K562 (cell line): ENCODE measurements around the gene FADS6. TPM values are rescaled to one million over a fixed set of nuclear protein-coding genes. Genes with fewer than 3 reads are reported as not detected.

Experiments
- ATAC-seq: fragments of 200-7000 bp; cut with Tn5 transposase; 3 replicates; pipeline ENCODE4 v1.9.1; 2020; ENCODE audit warnings: moderate library complexity
- BruUV-seq: library from RNA; stranded (reverse); fragments of 400-500 nt; replicated peaks from 2 replicates; lab custom pipeline; 2021; lab: Mats Ljungman, UMichigan
- CTCF ChIA-PET: fragments of 300-600 bp; formaldehyde crosslinking; extraction: SDS; loops from one replicate; lab custom pipeline; 2021; ENCODE audit warnings: low intra/inter-chr PET ratio; lab: Yijun Ruan, JAX
- POLR2A ChIA-PET: fragments of 300-600, 350-650 bp; sonication (Branson Sonifier 250); formaldehyde crosslinking; extraction: SDS; loops from one replicate; lab custom pipeline; 2021; ENCODE audit warnings: antibody characterized with exemption, inconsistent platforms; lab: Yijun Ruan, JAX
- DNase-seq, 4 experiments: peaks; one replicate each; pipeline versions ENCODE4 v3.0.0 to v3.0.0-alpha.2; 2011 to 2018; ENCODE audit warnings: low spot score in 3 of 4, mixed read lengths in 3 of 4; ENCODE audit errors: extremely low read depth in 1 of 4
- FAIRE-seq: peaks from 2 replicates; lab custom pipeline; 2011; peaks lifted over from hg19 to GRCh38; lab: Jason Lieb, UNC
- H2AFZ ChIP-seq: 2 replicates; pipeline ENCODE4 v1.6.0; 2011; ENCODE audit warnings: low read depth, low read length, control low read depth, inconsistent platforms
- H3K27ac ChIP-seq: fragments of 200-600 bp; 3 replicates; pipeline ENCODE4 v1.8.0; 2011; ENCODE audit warnings: low read depth, mild to moderate bottlenecking, control low read depth, inconsistent platforms, low read length, moderate library complexity, mixed read lengths; ENCODE audit errors: extremely low read depth
- H3K27me3 ChIP-seq, 2 experiments: fragments of 300-600 bp in 1 of 2; 2 replicates in 1 of 2; 3 replicates in 1 of 2; pipeline versions ENCODE4 v1.6.0 to v1.8.0; 2011; ENCODE audit warnings: inconsistent platforms in 2 of 2, low read length in 2 of 2, mild to moderate bottlenecking in 1 of 2, mixed read lengths in 1 of 2, moderate library complexity in 1 of 2; ENCODE audit not compliant: control insufficient read depth in 2 of 2, insufficient read depth in 2 of 2
- H3K36me3 ChIP-seq: fragments of 300-600 bp; 3 replicates; pipeline ENCODE4 v1.8.0; 2011; ENCODE audit warnings: mild to moderate bottlenecking, low read length, inconsistent platforms; ENCODE audit not compliant: control insufficient read depth, insufficient read depth
- H3K4me1 ChIP-seq, 2 experiments: fragments of 200-600 bp in 1 of 2; replicated peaks in 1 of 2; 2 replicates in 1 of 2; 3 replicates in 1 of 2; pipeline versions ENCODE4 v1.5.1 to v1.8.0; 2011; ENCODE audit warnings: inconsistent platforms in 2 of 2, low read length in 2 of 2, mild to moderate bottlenecking in 1 of 2, mixed read lengths in 1 of 2, moderate library complexity in 1 of 2; ENCODE audit not compliant: control insufficient read depth in 2 of 2, insufficient read depth in 2 of 2
- H3K4me2 ChIP-seq: 2 replicates; pipeline ENCODE4 v1.6.1; 2011; ENCODE audit warnings: low read length, control low read depth, inconsistent platforms, mixed read lengths; ENCODE audit not compliant: insufficient read depth
- H3K4me3 ChIP-seq: fragments of 200-600 bp; sonication (generic), shearing (Covaris generic); 2 replicates; pipeline ENCODE4 v1.5.1; 2016; ENCODE audit warnings: control low read depth, inconsistent platforms
- H3K79me2 ChIP-seq: fragments of 200-600 bp; 3 replicates; pipeline ENCODE4 v1.8.0; 2011; ENCODE audit warnings: low read length, inconsistent platforms; ENCODE audit not compliant: control insufficient read depth, insufficient read depth
- H3K9ac ChIP-seq, 2 experiments: 2 replicates each; pipeline versions ENCODE4 v1.6.0 to v1.6.1; 2011; ENCODE audit warnings: low read depth in 2 of 2, low read length in 2 of 2, control low read depth in 1 of 2, inconsistent platforms in 1 of 2, mild to moderate bottlenecking in 1 of 2, mixed read lengths in 1 of 2; ENCODE audit not compliant: insufficient read depth in 1 of 2
- H3K9me1 ChIP-seq: one replicate; pipeline ENCODE4 v1.6.0; 2011; ENCODE audit warnings: inconsistent platforms, mild to moderate bottlenecking, low read length, moderate library complexity; ENCODE audit not compliant: control insufficient read depth, insufficient read depth
- H3K9me3 ChIP-seq: replicated peaks from 2 replicates; pipeline ENCODE4 v1.5.1; 2011; ENCODE audit warnings: low read depth, low read length, inconsistent platforms; ENCODE audit not compliant: control insufficient read depth, insufficient read depth
- H4K20me1 ChIP-seq: replicated peaks from 2 replicates; pipeline ENCODE4 v1.6.1; 2011; ENCODE audit warnings: low read length, inconsistent platforms, mixed read lengths; ENCODE audit not compliant: control insufficient read depth, insufficient read depth
- ADNP ChIP-seq: fragments of 200-800 bp; sonication (Bioruptor generic); IDR thresholded peaks from 2 replicates; pipeline ENCODE4 v1.6.1; 2016; ENCODE audit warnings: missing genetic modification characterization, missing compliant biosample characterization
- CBFA2T3 ChIP-seq: fragments of 450-650 bp; IDR thresholded peaks from 2 replicates; pipeline ENCODE4 v1.6.1; 2017
- ELF2 ChIP-seq: fragments of 250-450 bp; sonication (Bioruptor Pico); IDR thresholded peaks from 2 replicates; pipeline ENCODE4 v1.5.0; 2021; ENCODE audit warnings: mild to moderate bottlenecking
- FOXA1 ChIP-seq: fragments of 450-650 bp; IDR thresholded peaks from 2 replicates; pipeline ENCODE4 v1.6.1; 2016; ENCODE audit warnings: mild to moderate bottlenecking, borderline replicate concordance
- GATA2 ChIP-seq: sonication (generic); formaldehyde crosslinking; IDR thresholded peaks from 2 replicates; pipeline ENCODE4 v1.4.0; 2020; ENCODE audit warnings: mild to moderate bottlenecking, missing genetic modification reagents
- HCFC1 ChIP-seq: IDR thresholded peaks from 2 replicates; pipeline ENCODE4 v1.6.1; 2012; ENCODE audit warnings: low read depth, low read length, improper control_type of control experiment
- JUN ChIP-seq, 2 experiments: sonication (generic) in 1 of 2; formaldehyde crosslinking in 1 of 2; IDR thresholded peaks; 2 replicates each; pipeline versions ENCODE4 v1.6.1 to v1.8.0; 2012 to 2022; ENCODE audit warnings: borderline replicate concordance in 2 of 2, mild to moderate bottlenecking in 2 of 2, improper control_type of control experiment in 1 of 2, low read depth in 1 of 2, low read length in 1 of 2, missing genetic modification reagents in 1 of 2
- POLR3A ChIP-seq: IDR thresholded peaks from 2 replicates; pipeline ENCODE4 v1.6.1; 2011; ENCODE audit warnings: borderline replicate concordance, mild to moderate bottlenecking, moderate library complexity; ENCODE audit not compliant: insufficient read length, insufficient read depth; ENCODE audit errors: extremely low read depth
- SNRNP70 ChIP-seq: fragments of 200-400 bp; formaldehyde crosslinking; optimal IDR thresholded peaks from 2 replicates; pipeline ENCODE3; 2017; ENCODE audit warnings: low read depth, low read length
- SRF ChIP-seq, 2 experiments: fragments of 250-450, 450-650 bp in 1 of 2; sonication (Bioruptor Pico) in 1 of 2; sonication (generic) in 1 of 2; formaldehyde crosslinking; IDR thresholded peaks; 2 replicates each; pipeline versions ENCODE4 v1.5.0 to v1.5.1; 2020 to 2022; ENCODE audit warnings: mild to moderate bottlenecking in 1 of 2, missing genetic modification reagents in 1 of 2
- THRAP3 ChIP-seq: fragments of 450-650 bp; IDR thresholded peaks from 2 replicates; pipeline ENCODE4 v1.6.1; 2016; ENCODE audit warnings: mild to moderate bottlenecking, inconsistent platforms, borderline replicate concordance
- ZBTB7A ChIP-seq: IDR thresholded peaks from 2 replicates; pipeline ENCODE4 v1.6.1; 2011; ENCODE audit warnings: low read depth, mild to moderate bottlenecking, low read length, moderate library complexity, borderline replicate concordance; ENCODE audit not compliant: control insufficient read depth
- ZNF408 ChIP-seq: fragments of 250-450 bp; sonication (Bioruptor Pico); IDR thresholded peaks from 2 replicates; pipeline ENCODE4 v1.4.0; 2020; ENCODE audit warnings: low read depth, mild to moderate bottlenecking, moderate library complexity
- ZNF785 ChIP-seq: fragments of 250-450 bp; sonication (Bioruptor Pico); IDR thresholded peaks from 2 replicates; pipeline ENCODE4 v1.4.0; 2020; ENCODE audit warnings: mild to moderate bottlenecking
- ZSCAN32 ChIP-seq: fragments of 450-650 bp; formaldehyde crosslinking; IDR thresholded peaks from 2 replicates; pipeline ENCODE4 v1.4.0; 2020; ENCODE audit warnings: mild to moderate bottlenecking, moderate library complexity
- WGBS: fragments of 100-300 bp; shearing (Covaris generic); methylation state at CpG from one replicate; pipeline ENCODE4 v1.1.6; 2016; ENCODE audit warnings: low coverage, mixed read lengths; ENCODE audit not compliant: insufficient coverage; ENCODE audit errors: missing lambda C conversion rate; 5-methylcytosine and 5-hydroxymethylcytosine counted together
- in situ Hi-C: fragments of 300-500 bp; cut with MboI; formaldehyde crosslinking; loops from 4 replicates; pipeline ENCODE4 v1.15.0; 2018; ENCODE audit warnings: inconsistent platforms, mixed read lengths
- intact Hi-C: fragments of 100-400 bp; cut with micrococcal nuclease; formaldehyde crosslinking; loops from 2 replicates; pipeline ENCODE4 v1.14.2; 2022
- polyA plus RNA-seq, 8 experiments: library from polyadenylated mRNA; depleted of rRNA in 4 of 8; stranded (reverse) in 5 of 8; unstranded in 3 of 8; fragments of >200 nt; fragmentation: Nextera tagmentation in 2 of 8; fragmentation: Illumina TruSeq in 1 of 8; extraction: Ambion mirVana in 2 of 8; extraction: Trizol in 1 of 8; gene quantifications; 2 replicates each; pipeline versions ENCODE4 v1.2.1 to v1.2.3, GENCODE V29; 2011 to 2014; ENCODE audit warnings: inconsistent platforms in 1 of 8, missing spikeins in 1 of 8
- total RNA-seq, 7 experiments: library from RNA; depleted of rRNA in 6 of 7; stranded (reverse); fragments of >200 nt in 6 of 7; fragmentation: Illumina TruSeq in 2 of 7; extraction: Trizol in 2 of 7; gene quantifications; 2 replicates each; pipeline versions ENCODE4 v1.2.1 to v1.2.3, GENCODE V29; 2011 to 2021; ENCODE audit warnings: low replicate concordance in 1 of 7
- TF ChIP-seq, protein P1 (sequence below): fragments of 200-800 bp; sonication (Bioruptor generic); IDR thresholded peaks from 2 replicates; pipeline ENCODE4 v1.6.1; 2017; ENCODE audit warnings: missing genetic modification characterization, missing compliant biosample characterization
- TF ChIP-seq, protein P2 (sequence below): IDR thresholded peaks from 2 replicates; pipeline ENCODE4 v1.6.1; 2012; ENCODE audit warnings: low read depth, low read length, improper control_type of control experiment, borderline replicate concordance

Gene FADS6
- total and polyA plus RNA-seq, 9 of the 15 experiments (the other 6 are each of a cell fraction or from before 2014, with no cell fraction given) = 0.18 to 0.22 TPM; not detected in 7

DNA sequence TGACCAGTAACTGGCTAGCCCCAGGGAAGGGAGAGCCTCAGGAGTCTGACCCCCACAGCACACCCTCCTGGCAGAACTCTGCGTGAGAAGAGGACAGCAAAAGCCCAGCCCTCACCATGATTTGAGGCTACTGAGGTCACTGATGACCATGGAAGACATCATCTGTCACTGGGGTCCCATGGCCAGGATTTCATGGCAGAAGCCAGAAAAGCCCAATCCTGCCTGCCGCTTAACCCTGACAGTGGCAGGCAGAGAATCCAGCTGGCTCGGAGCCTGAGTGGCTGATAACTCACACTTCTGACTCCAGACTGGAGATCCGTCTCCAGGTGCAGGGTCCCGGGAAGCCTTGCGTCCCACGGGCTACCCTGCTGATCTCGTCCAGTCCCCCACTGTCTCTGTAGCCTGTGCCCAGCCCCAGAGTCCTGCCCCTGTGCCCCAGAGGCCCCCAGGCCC, 51.3 kb downstream of the FADS6 start:
- CTCF ChIA-PET = interaction anchor here (0.7 to 1.3 kb wide), 4 partner anchors 22 to 118 kb away, joined by 3 to 8 read pairs (median 4); no protein-coding TSS in a partner anchor
- Histone ChIP-seq H3K27ac (no peak overlapping the region), H3K9me3 (no peaks in the 10 kb centered on the region), H2AFZ (no peak overlapping the region), H3K9me1 (no peaks in the 10 kb centered on the region), H4K20me1 (peaks cover 17% of the 10 kb centered on the region; the same call in 1 of the 2 replicates), H3K79me2 (no peaks in the 10 kb centered on the region), H3K9ac (no peak overlapping the region), H3K36me3 (no peaks in the 10 kb centered on the region), H3K4me2 (no peak overlapping the region), H3K4me1 (peaks cover 11 to 31% of the 10 kb centered on the region in 2 experiments; a peak in 4 of 5 replicates), H3K4me3 (no peak overlapping the region), H3K27me3 (no peaks in the 10 kb centered on the region)
- ATAC-seq (no peak), FAIRE-seq (no peak), DNase-seq (no peak)
- POLR2A ChIA-PET = interaction anchor here (0.5 to 1.3 kb wide), 3 partner anchors 10 to 88 kb away, joined by 4 to 5 read pairs (median 4); no protein-coding TSS in a partner anchor
- no TSS peak for BruUV-seq
- in situ Hi-C loops (no loop called here), intact Hi-C loops (no loop called here)
- WGBS = 72% methylated on average over 6 of the region's 8 CpGs
- TF ChIP-seq ZSCAN32 (no peak), SRF (CRISPR knock-in tag; IDR thresholded peaks at IDR 0.05) (no peak), THRAP3 (no peak), GATA2 (CRISPR knock-in tag) (no peak), POLR3A (no peak), ZNF785 (no peak), ADNP (tag) (no peak), FOXA1 (no peak), ELF2 (CRISPR knock-in tag) (no peak), JUN (IDR thresholded peaks at IDR 0.05; ENCODE audit: borderline replicate concordance, low read depth, low read length) (no peak), JUN (CRISPR knock-in tag; IDR thresholded peaks at IDR 0.05; ENCODE audit: borderline replicate concordance) (no peak), HCFC1 (no peak), ZBTB7A (no peak), ZNF408 (no peak), CBFA2T3 (no peak), SNRNP70 (no peak)
- TF ChIP-seq, protein P1, sequence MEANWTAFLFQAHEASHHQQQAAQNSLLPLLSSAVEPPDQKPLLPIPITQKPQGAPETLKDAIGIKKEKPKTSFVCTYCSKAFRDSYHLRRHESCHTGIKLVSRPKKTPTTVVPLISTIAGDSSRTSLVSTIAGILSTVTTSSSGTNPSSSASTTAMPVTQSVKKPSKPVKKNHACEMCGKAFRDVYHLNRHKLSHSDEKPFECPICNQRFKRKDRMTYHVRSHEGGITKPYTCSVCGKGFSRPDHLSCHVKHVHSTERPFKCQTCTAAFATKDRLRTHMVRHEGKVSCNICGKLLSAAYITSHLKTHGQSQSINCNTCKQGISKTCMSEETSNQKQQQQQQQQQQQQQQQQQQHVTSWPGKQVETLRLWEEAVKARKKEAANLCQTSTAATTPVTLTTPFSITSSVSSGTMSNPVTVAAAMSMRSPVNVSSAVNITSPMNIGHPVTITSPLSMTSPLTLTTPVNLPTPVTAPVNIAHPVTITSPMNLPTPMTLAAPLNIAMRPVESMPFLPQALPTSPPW = no peak
- TF ChIP-seq, protein P2, sequence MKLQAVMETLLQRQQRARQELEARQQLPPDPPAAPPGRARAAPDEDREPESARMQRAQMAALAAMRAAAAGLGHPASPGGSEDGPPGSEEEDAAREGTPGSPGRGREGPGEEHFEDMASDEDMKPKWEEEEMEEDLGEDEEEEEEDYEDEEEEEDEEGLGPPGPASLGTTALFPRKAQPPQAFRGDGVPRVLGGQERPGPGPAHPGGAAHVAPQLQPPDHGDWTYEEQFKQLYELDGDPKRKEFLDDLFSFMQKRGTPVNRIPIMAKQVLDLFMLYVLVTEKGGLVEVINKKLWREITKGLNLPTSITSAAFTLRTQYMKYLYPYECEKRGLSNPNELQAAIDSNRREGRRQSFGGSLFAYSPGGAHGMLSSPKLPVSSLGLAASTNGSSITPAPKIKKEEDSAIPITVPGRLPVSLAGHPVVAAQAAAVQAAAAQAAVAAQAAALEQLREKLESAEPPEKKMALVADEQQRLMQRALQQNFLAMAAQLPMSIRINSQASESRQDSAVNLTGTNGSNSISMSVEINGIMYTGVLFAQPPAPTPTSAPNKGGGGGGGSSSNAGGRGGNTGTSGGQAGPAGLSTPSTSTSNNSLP = no peak
